ENCODE results near the gene KRT9.

DNA sequence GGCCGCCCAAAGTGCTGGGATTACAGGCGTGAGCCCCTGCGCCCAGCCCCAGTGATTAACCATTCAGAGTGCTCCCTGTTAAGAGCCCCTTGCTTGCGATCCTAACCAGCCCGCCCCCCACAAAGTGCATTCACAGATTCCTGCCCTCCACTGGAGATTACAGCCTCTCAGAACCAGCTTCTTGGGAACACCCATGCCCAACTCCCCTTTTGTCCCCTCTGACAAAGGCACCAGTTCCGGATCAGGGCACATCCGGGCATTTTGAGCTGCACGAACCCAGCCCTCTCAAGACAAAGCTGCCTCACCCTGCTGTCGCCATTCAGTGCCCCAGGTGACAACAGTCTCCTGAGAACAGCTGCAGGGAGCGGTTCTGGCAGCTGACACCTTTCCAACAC lies 42.9 kb downstream of the KRT9 start:
- TF ChIP-seq, protein P1, sequence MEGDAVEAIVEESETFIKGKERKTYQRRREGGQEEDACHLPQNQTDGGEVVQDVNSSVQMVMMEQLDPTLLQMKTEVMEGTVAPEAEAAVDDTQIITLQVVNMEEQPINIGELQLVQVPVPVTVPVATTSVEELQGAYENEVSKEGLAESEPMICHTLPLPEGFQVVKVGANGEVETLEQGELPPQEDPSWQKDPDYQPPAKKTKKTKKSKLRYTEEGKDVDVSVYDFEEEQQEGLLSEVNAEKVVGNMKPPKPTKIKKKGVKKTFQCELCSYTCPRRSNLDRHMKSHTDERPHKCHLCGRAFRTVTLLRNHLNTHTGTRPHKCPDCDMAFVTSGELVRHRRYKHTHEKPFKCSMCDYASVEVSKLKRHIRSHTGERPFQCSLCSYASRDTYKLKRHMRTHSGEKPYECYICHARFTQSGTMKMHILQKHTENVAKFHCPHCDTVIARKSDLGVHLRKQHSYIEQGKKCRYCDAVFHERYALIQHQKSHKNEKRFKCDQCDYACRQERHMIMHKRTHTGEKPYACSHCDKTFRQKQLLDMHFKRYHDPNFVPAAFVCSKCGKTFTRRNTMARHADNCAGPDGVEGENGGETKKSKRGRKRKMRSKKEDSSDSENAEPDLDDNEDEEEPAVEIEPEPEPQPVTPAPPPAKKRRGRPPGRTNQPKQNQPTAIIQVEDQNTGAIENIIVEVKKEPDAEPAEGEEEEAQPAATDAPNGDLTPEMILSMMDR (IDR thresholded peaks at IDR 0.05) = no peak
- TF ChIP-seq RNF2 (IDR thresholded peaks at IDR 0.05; ENCODE audit: borderline replicate concordance, low read depth) = no peak
- TF ChIP-seq POLR2A (IDR thresholded peaks at IDR 0.05; ENCODE audit: low read length) = no peak
- TF ChIP-seq CEBPB (IDR thresholded peaks at IDR 0.05) = no peak
- no peak for TF ChIP-seq ZFP36 (IDR thresholded peaks at IDR 0.05; ENCODE audit: borderline replicate concordance, partially characterized antibody)
- TF ChIP-seq, protein P2, sequence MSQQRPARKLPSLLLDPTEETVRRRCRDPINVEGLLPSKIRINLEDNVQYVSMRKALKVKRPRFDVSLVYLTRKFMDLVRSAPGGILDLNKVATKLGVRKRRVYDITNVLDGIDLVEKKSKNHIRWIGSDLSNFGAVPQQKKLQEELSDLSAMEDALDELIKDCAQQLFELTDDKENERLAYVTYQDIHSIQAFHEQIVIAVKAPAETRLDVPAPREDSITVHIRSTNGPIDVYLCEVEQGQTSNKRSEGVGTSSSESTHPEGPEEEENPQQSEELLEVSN (IDR thresholded peaks at IDR 0.05; ENCODE audit: borderline replicate concordance, low read depth) = no peak
- no peak for TF ChIP-seq TP53 (CRISPR knock-in tag; IDR thresholded peaks at IDR 0.05)
- TF ChIP-seq, protein P3, sequence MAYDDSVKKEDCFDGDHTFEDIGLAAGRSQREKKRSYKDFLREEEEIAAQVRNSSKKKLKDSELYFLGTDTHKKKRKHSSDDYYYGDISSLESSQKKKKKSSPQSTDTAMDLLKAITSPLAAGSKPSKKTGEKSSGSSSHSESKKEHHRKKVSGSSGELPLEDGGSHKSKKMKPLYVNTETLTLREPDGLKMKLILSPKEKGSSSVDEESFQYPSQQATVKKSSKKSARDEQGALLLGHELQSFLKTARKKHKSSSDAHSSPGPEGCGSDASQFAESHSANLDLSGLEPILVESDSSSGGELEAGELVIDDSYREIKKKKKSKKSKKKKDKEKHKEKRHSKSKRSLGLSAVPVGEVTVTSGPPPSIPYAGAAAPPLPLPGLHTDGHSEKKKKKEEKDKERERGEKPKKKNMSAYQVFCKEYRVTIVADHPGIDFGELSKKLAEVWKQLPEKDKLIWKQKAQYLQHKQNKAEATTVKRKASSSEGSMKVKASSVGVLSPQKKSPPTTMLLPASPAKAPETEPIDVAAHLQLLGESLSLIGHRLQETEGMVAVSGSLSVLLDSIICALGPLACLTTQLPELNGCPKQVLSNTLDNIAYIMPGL (CRISPR knock-in tag; IDR thresholded peaks at IDR 0.05; ENCODE audit: borderline replicate concordance) = no peak
- no peak for TF ChIP-seq FOSB (CRISPR knock-in tag; IDR thresholded peaks at IDR 0.05)
- TF ChIP-seq CBX8 (IDR thresholded peaks at IDR 0.05) = no peak

All from A549 (cell line).